GM23248 (cell line): ENCODE results near the gene NALCN. TPM values are rescaled to one million over a fixed set of nuclear protein-coding genes. Genes with fewer than 3 reads are reported as not detected.

Experiments used
- DNase-seq: peaks from one replicate; pipeline ENCODE4 v3.0.0-alpha.2; 2015
- H2AFZ ChIP-seq: fragments of 200-600 bp; sonication (generic); 2 replicates; pipeline ENCODE4 v1.6.1; 2016; ENCODE audit warnings: antibody characterized with exemption
- H3F3A ChIP-seq: fragments of 200-600 bp; sonication (generic); 2 replicates; pipeline ENCODE4 v1.6.1; 2016; ENCODE audit warnings: mild to moderate bottlenecking, antibody characterized with exemption, mixed run types; ENCODE audit not compliant: insufficient read depth
- H3K27ac ChIP-seq: fragments of 200-600 bp; sonication (generic); 2 replicates; pipeline ENCODE4 v1.5.1; 2016; ENCODE audit warnings: mild to moderate bottlenecking
- H3K27me3 ChIP-seq: fragments of 200-600 bp; sonication (generic); replicated peaks from 2 replicates; pipeline ENCODE4 v1.6.1; 2016; ENCODE audit warnings: mild to moderate bottlenecking; ENCODE audit not compliant: insufficient read depth
- H3K36me3 ChIP-seq: fragments of 200-600 bp; sonication (generic); 2 replicates; pipeline ENCODE4 v1.6.1; 2016; ENCODE audit warnings: low read depth, mild to moderate bottlenecking
- H3K4me1 ChIP-seq: fragments of 200-600 bp; sonication (generic); 2 replicates; pipeline ENCODE4 v1.6.1; 2016; ENCODE audit warnings: mild to moderate bottlenecking; ENCODE audit not compliant: insufficient read depth
- H3K4me2 ChIP-seq: fragments of 200-600 bp; sonication (generic); one replicate; pipeline ENCODE4 v1.6.1; 2016; ENCODE audit warnings: mild to moderate bottlenecking; ENCODE audit not compliant: unreplicated experiment
- H3K4me3 ChIP-seq: fragments of 200-600 bp; sonication (generic); 2 replicates; pipeline ENCODE4 v1.5.1; 2016; ENCODE audit warnings: mild to moderate bottlenecking
- H3K79me2 ChIP-seq: fragments of 200-600 bp; sonication (generic); 2 replicates; pipeline ENCODE4 v1.6.1; 2016; ENCODE audit warnings: mild to moderate bottlenecking; ENCODE audit not compliant: insufficient read depth
- H3K9ac ChIP-seq: fragments of 200-600 bp; sonication (generic); 2 replicates; pipeline ENCODE4 v1.6.1; 2016; ENCODE audit warnings: mild to moderate bottlenecking
- H3K9me2 ChIP-seq: fragments of 200-600 bp; sonication (generic); 2 replicates; pipeline ENCODE4 v1.6.1; 2016; ENCODE audit warnings: mixed run types, mild to moderate bottlenecking, moderate library complexity; ENCODE audit not compliant: insufficient read depth
- H3K9me3 ChIP-seq: fragments of 200-600 bp; sonication (generic); one replicate; pipeline ENCODE4 v1.6.1; 2017; ENCODE audit warnings: low read depth
- H4K20me1 ChIP-seq: fragments of 200-600 bp; sonication (generic); 2 replicates; pipeline ENCODE4 v1.6.0; 2016; ENCODE audit not compliant: insufficient read depth
- EZH2 ChIP-seq: fragments of 200-600 bp; sonication (generic); IDR thresholded peaks from 2 replicates; pipeline ENCODE4 v1.6.1; 2018; ENCODE audit warnings: antibody characterized with exemption, mild to moderate bottlenecking; ENCODE audit not compliant: insufficient read depth, poor library complexity, severe bottlenecking
- EZH2phosphoT487 ChIP-seq: fragments of 200-600 bp; sonication (generic); IDR thresholded peaks from 2 replicates; pipeline ENCODE4 v1.6.1; 2018; ENCODE audit warnings: antibody characterized with exemption, moderate library complexity, mild to moderate bottlenecking, low read depth; ENCODE audit not compliant: insufficient read depth
- WGBS, 2 experiments: methylation state at CpG; one replicate each; pipeline ENCODE4 v1.1.6; 2015 to 2017; ENCODE audit warnings: low lambda C conversion rate in 2 of 2, low coverage in 1 of 2; ENCODE audit errors: missing lambda C conversion rate in 2 of 2; 5-methylcytosine and 5-hydroxymethylcytosine counted together
- in situ Hi-C: fragments of 300-500 bp; cut with MboI; formaldehyde crosslinking; loops from 2 replicates; pipeline ENCODE4 v1.15.0; 2020
- polyA plus RNA-seq: library from polyadenylated mRNA; unstranded; fragments of >200 nt; fragmentation: Nextera tagmentation; extraction: Ambion mirVana; gene quantifications from 2 replicates; pipeline ENCODE4 v1.2.1, GENCODE V29; 2016
- total RNA-seq: library from RNA; depleted of rRNA; stranded (reverse); fragments of >200 nt; shearing (Covaris generic); gene quantifications from 2 replicates; pipeline ENCODE4 v1.2.3, GENCODE V29; 2014; rRNA removed

Gene NALCN
- total RNA-seq (3.6 and 3.9 TPM in 2 replicates), polyA plus RNA-seq (3.1 and 3.5 TPM in 2 replicates)

DNA sequence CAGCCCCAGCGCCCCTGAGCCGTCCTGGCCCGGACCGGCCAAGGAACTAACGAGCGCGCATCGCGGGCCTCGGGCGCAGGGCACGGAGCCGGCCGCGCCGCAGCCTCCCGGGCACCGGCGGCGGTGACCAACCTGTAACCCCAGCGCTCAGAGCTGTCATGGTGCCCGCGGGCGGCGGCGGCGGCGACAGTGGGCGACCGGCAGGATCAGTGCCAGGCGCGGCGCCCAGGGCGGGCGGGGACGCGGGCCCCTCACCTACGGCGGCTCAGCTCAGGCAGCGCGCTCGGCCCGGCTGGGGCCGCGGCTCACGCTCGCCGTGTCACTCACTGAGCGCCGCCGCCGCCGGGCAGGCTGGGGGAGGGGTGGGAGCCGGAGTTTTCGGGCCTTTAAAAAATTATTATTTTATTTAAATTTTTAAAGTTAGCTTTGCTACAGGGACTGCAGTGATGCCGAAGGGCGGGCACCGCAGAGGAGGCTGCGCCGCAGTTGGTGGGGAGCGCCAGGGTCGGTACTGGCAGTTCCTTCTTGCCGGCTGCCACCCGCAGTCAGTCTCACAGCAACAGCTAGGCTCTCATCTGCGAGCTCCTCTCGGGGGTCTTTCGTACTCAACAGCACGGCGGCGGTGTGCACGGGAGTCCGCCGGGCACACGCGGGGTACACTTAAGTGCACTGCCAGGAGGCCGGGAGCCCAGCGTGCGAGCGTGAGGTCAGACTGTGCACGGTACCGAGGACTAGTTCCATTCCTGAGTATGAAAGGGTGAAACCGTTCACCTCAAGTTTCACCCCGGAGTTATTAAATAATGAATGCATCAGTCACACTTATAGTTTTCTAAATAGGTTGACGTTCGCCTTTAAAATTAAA lies at the start of gene NALCN:
Gene NALCN (minus strand): TSS at position 328 of the 862 bp plus-strand sequence. CDS start 17,382 bp downstream, outside the sequence.
- Histone ChIP-seq H3K36me3 (no peaks in the 10 kb centered on the region), H2AFZ (peak within 1 kb of the TSS; percentile 97), H3K4me2 (peak within 1 kb of the TSS; percentile 97), H3K9me3 (no peaks in the 10 kb centered on the region), H3K4me1 (peaks cover 6% of the 10 kb centered on the region), H3K79me2 (no peaks in the 10 kb centered on the region), H3F3A (no peaks in the 10 kb centered on the region), H3K9me2 (no peaks in the 10 kb centered on the region), H3K4me3 (peak within 1 kb of the TSS; percentile 90), H3K9ac (peak within 1 kb of the TSS; percentile 68), H4K20me1 (no peaks in the 10 kb centered on the region), H3K27ac (no peak within 1 kb of the TSS), H3K27me3 (no peaks in the 10 kb centered on the region)
- in situ Hi-C loops, result no loop called here
- DNase-seq, result peak; percentile 69
- 1% methylated on average over 72 to 76 of the region's 85 CpGs for whole genome bisulfite sequencing, 2 experiments
- TF ChIP-seq EZH2, result no peak
- TF ChIP-seq EZH2phosphoT487, result no peak

DNA sequence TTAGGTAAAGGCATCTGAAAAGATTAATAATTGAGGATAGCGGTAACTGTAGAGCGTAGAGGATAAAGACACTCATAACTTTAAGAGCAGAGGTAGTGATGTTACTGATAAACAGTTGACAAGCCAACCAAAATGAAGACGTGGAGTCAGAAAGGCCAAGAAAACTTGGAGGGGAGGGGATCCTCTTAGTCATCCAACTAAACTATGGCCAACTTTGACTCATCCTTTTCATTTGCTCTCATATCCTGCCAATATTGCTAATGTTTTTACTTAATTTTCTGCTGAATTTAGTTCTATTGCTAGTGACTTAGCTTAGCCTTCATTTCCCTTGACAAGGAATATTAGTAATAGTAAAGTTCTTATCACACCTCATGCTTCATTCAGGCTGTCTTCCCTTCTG lies 49.6 kb upstream of the NALCN start:
- peak overlapping the region; percentile 30 for H3K4me2 ChIP-seq
- in situ Hi-C loops, result no loop called here
- DNase-seq, result peak; percentile 77

GRCh38 chr13:101457176-101457575 lies 40.9 kb upstream of the NALCN start:
- Histone ChIP-seq H2AFZ (no peak overlapping the region), H3F3A (peaks cover 40% of the 10 kb centered on the region), H3K27ac (0 out of 2 replicates have a peak overlapping the region, but pooled peaks have one; percentile 60), H3K79me2 (peaks cover 76% of the 10 kb centered on the region), H4K20me1 (no peaks in the 10 kb centered on the region), H3K4me2 (peak overlapping the region; percentile 36), H3K36me3 (peaks cover 15% of the 10 kb centered on the region), H3K4me1 (peaks cover 39% of the 10 kb centered on the region), H3K9me2 (no peaks in the 10 kb centered on the region), H3K4me3 (no peak overlapping the region), H3K9ac (no peak overlapping the region), H3K9me3 (no peaks in the 10 kb centered on the region), H3K27me3 (no peaks in the 10 kb centered on the region)
- DNase-seq, result no peak
- TF ChIP-seq EZH2phosphoT487, result no peak
- TF ChIP-seq EZH2, result no peak
- 79 to 85% methylated on average over 2 of the region's 2 CpGs for WGBS, 2 experiments
- in situ Hi-C loops, result no loop called here

More for the DNA sequence above, 49.6 kb upstream of the NALCN start:
- no peaks in the 10 kb centered on the region for H3K9me3 ChIP-seq
- H3K9ac ChIP-seq, result no peak overlapping the region
- no peak for TF ChIP-seq EZH2phosphoT487
- no peak for TF ChIP-seq EZH2
- H3K4me1 ChIP-seq, result peaks cover 42% of the 10 kb centered on the region
- peak overlapping the region; percentile 6; the same call in 1 of the 2 replicates for H3K27ac ChIP-seq
- peaks cover 99% of the 10 kb centered on the region for H3K79me2 ChIP-seq
- 36 to 43% methylated on average over 3 of the region's 3 CpGs for WGBS, 2 experiments
- H3F3A ChIP-seq, result peaks cover 24% of the 10 kb centered on the region
- H3K9me2 ChIP-seq, result no peaks in the 10 kb centered on the region
- H2AFZ ChIP-seq, result no peak overlapping the region
- no peaks in the 10 kb centered on the region; the same call in none of the 2 replicates for H3K36me3 ChIP-seq
- no peaks in the 10 kb centered on the region for H3K27me3 ChIP-seq
- H3K4me3 ChIP-seq, result no peak overlapping the region
- no peaks in the 10 kb centered on the region for H4K20me1 ChIP-seq

DNA sequence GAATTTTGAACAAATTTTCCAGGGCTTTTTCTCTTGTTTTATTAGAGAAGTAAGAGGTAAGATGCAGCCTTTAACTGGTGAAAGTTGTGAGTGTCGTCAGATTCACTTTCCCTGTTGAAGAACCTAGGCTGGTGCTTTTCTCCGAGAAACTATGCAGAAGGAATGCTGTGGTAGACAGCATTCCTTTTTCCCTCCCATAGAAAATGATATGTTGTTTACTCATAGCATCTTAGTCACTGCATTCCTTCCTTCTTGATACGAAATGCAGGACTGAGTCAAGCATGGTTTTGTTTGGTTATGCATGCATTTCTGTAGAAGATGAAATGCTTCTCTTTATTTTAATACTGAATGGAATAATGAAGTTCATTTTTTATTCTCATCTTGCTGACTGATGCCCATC lies 39.6 kb upstream of the NALCN start:
- peaks cover 52% of the 10 kb centered on the region for H3K4me1 ChIP-seq
- WGBS, 2 experiments, result 0% methylated on average over 3 of the region's 3 CpGs
- 0 out of 2 replicates have a peak overlapping the region, but pooled peaks have one; percentile 8 for H3K9ac ChIP-seq
- DNase-seq, result peak; percentile 95
- no peaks in the 10 kb centered on the region for H3K9me3 ChIP-seq
- no peaks in the 10 kb centered on the region for H3K9me2 ChIP-seq
- in situ Hi-C loops, result no loop called here
- no peaks in the 10 kb centered on the region for H4K20me1 ChIP-seq
- H3F3A ChIP-seq, result peaks cover 49% of the 10 kb centered on the region
- H3K27me3 ChIP-seq, result no peaks in the 10 kb centered on the region
- TF ChIP-seq EZH2 (no peak), EZH2phosphoT487 (0 out of 2 replicates have a peak, but pooled peaks have one; percentile 41)
- no peak overlapping the region for H2AFZ ChIP-seq
- peak overlapping the region; percentile 80 for H3K4me2 ChIP-seq
- H3K79me2 ChIP-seq, result peaks cover 74% of the 10 kb centered on the region
- H3K27ac ChIP-seq, result peak overlapping the region; percentile 60
- peaks cover 15% of the 10 kb centered on the region; the same call in 1 of the 2 replicates for H3K36me3 ChIP-seq
- H3K4me3 ChIP-seq, result peak overlapping the region; percentile 89
